Stimulated activated CD8-positive, alpha-beta memory T cell treated with anti-CD3 and anti-CD28 coated beads, Interleukin-12 subunit alpha, Interleukin-12 subunit beta, amount 100 ng/mL, for 1 hour (primary cell): Measurements from ENCODE around the gene ADCY1.

Source experiments
- DNase-seq: peaks from one replicate; pipeline ENCODE4 v3.0.0-alpha.2; 2020; ENCODE audit warnings: low read depth

The ADCY1 gene

GRCh38 chr7:45576249-45576929 lies 2.2 kb downstream of the ADCY1 start:
- no peak for DNase-seq

- DNase-seq: no peak
Observed at GRCh38 chr7:45578022-45578421, 3.9 kb downstream of the ADCY1 start.

DNA sequence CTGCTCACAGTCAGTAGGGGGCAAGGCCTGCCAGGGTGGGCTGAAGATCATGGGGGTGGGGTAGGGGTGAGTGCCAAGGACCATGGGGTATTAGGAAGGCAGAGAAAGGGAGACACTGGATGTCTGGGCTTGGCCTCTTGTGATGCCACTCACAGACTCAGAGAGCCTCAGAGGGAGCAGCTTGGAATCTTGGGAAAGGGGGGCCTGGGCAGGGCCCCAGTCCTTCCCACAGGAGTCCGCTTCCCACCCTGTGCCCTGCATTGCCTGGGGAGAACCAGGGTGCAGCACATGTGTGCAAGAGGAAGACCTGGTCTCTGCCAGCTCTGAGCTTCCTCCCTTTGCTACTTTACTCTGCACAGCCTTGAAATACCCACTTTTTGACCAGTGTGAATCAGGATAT lies 4.3 kb downstream of the ADCY1 start:
- no peak for DNase-seq

- no peak for DNase-seq
Observed at GRCh38 chr7:45579391-45579801, 5.2 kb downstream of the ADCY1 start.

DNA sequence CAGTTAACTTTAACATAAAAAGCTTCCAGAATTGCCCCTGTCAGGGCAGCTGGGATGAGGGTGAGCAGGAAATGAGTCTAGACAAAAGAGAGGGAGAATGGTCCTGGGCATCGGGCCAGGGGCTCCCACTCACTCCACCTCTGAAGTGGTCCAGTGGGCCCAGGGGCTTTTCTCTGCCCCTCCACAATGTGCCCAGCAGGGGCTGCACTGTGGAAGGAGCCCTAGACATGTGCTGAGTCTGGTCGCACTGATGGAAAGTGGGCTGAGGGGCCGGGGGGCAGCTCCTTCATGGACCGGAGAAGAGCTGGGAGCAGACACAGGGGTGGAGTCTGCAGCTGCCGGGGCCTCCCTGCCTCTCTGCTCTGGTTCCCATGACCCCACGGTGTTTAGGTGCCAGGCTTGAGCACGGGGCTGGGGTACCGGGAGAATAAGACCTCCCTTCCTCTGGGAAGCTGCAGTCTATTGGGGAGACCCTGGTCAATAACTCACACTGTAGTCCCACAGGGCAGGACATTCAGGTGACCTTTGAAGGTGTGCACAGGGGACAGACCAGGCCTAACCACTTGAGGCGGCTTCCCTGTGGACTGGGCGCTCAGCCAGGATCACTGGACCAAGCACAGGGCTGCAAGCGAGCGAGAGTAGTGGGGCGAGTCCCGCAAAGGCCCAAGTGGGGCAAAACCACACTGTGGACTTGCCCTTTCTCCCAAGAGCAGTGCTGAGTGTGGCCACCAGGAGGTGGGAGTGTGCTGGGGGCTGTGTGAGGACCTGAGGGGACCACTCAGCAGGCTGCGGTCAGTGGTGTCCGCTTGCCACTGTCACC lies 6.1 kb downstream of the ADCY1 start:
- no peak for DNase-seq

GRCh38 chr7:45581271-45581780 lies 7.2 kb downstream of the ADCY1 start:
- no peak for DNase-seq

GRCh38 chr7:45582136-45582749 lies 8.1 kb downstream of the ADCY1 start:
- no peak for DNase-seq

- DNase-seq: no peak
Observed at GRCh38 chr7:45582868-45583277, 8.7 kb downstream of the ADCY1 start.

DNA sequence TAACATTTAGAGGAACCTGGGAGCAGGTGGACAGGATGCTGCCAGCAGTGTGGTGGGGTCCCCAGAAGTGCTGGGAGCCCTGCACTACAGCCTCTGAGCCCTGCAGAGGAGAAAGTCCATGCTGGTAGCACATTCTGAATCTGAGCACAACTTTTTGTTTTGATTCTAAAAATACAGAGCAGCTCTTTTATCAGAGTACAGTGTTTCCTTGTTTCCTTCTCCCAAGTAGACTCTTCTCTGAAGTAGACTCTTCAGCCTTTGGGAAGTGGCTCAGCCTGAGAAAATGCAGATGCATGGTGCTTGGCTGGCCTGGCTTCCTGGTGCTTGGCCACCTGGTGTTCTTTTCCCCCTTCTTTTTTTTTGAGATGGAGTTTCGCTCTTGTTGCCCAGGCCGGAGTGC lies 9.1 kb downstream of the ADCY1 start:
- DNase-seq: no peak

GRCh38 chr7:45584261-45585210 lies 10.4 kb downstream of the ADCY1 start:
- no peak for DNase-seq

GRCh38 chr7:45585628-45586027 lies 11.5 kb downstream of the ADCY1 start:
- DNase-seq: no peak

GRCh38 chr7:45586542-45587520 lies 12.7 kb downstream of the ADCY1 start:
- no peak for DNase-seq

DNA sequence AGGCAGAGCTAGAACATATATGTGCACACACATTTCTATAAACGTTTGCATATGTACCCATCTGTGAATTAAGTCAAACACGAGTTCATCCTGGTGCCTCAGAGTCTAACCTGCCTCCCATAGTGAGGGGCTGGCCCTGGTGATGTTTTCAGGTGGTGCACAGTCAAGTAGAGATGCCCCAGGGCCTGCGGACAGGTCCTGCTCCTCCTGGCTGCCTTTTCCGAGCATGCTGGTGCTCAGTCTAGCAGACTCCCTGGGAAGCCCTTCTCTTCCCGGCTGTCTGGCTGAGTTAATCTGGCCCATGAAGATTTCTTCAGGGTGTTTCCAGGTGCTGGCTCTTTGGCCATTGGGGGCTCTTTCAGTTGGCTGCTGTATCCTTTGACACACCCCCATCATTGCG lies 14.3 kb downstream of the ADCY1 start:
- DNase-seq: no peak

GRCh38 chr7:45589061-45589460 lies 14.9 kb downstream of the ADCY1 start:
- no peak for DNase-seq

DNA sequence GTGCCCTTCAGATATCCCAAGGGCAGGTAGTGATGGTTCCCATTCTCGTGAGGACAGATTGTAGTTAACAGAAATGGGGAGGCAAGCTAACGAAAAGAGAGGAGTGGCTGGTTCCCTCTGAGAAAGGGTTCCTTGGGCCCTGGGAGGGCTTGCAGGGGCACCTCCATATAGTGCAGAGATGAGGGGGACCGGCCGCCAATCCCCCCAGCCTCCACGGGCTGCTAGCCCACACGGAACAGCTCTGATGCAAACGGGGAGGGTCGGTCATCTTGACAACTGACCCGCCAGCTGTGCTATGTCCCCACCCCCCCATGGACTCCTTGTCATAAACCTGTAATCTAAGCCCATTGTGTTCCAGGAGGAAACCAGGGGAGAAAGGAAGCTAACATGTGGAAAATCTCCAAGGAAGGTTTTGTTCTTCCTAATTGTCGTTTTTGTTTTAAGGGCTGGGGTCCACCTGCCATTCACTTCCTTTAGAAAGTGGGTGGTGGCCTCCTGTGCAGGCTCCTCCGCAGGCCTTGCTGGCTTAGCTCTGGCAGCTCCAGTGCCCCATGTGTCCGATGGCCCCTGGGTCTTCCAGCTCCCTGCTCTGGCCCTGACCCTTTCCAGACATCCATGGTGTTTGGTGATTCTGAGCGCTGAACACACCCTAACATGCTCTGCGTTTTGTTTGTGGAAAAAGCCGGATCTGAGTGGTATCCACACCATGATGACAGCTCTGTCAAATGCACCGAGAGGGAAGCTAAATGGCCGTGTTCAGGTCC lies 15.9 kb downstream of the ADCY1 start:
- no peak for DNase-seq

- DNase-seq: no peak
Observed at GRCh38 chr7:45590679-45591057, 16.5 kb downstream of the ADCY1 start.

DNA sequence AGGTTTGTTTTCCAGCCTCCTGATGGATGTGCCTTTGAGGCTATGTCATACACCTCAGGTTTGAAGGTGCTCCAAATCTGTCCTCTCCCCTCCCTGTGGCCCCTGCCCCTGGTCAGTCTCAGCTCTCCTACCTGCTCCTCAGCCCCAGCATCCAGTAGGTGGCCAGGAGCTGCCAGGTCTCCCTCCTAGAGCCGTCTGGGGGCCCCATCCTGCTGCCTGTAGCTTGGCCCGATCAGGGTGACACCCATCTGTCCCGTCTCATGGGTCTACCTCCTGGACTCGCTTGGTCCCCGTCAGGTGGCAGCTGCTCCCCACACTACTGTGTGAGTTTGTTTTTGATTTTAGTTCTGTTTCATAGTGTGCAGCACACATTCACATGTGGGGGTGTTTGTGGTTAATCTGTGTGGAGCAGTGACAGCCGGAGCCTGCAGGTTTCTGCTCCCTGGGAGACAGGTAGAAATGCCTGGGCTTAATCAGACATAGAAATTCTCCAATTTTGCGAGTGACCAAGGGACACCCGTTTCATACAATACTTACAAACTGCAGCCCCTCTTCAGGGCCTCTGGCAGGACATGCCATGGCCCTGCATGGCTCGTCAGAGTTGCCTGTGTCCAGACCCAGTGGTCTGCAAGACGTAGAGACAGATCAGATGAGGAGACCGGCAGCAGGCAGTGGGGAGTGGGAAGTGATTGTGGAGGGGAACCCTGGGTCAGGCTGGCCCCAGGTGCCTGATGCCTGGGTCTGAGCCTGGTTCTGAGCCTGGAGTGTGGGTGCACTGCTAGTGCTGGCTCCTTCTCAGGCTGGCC lies 17.1 kb downstream of the ADCY1 start:
- no peak for DNase-seq

DNA sequence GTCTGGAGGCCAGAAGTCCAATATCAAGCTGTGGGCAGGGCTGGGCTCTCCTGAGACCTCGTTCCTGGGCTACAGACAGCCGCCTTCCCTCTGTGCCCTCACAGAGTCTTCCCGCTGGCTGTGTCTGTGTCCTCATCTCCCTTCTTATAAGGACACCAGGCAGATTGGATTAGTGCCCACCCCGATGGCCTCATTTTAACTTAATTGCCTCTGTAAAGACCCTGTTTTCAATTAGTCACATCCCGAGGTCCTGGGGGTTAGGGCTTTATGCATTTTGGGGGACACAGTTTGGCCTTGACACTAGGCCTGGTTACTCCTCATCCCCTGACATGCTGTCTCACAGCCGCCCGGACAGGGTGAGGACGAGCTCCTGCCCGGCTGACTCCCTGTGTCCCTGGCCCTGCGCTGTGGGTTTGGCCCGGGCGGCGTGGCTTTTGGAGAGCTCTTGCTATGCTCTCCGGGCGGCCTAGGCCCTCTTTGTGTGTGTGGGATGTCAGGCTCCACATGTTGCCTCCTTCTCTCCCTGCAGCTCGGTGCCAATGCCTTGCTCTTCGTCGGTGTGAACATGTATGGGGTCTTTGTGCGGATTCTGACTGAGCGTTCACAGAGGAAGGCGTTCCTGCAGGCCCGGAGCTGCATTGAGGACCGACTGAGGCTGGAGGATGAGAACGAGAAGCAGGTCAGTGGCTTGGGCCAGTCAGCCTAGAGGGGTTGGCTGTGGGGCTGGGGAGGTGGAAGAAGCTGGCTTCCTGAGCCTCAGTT lies 18.2 kb downstream of the ADCY1 start:
- DNase-seq: no peak
